HEK293 (cell line): Measurements from ENCODE around the gene COL15A1.

Experiments
- CTCF ChIA-PET: fragments of 350-600 bp; formaldehyde crosslinking; extraction: SDS; loops from one replicate; lab custom pipeline; 2021; ENCODE audit warnings: antibody characterized with exemption; lab: Yijun Ruan, JAX
- POLR2A ChIA-PET: fragments of 300-600 bp; formaldehyde crosslinking; extraction: SDS; loops from one replicate; lab custom pipeline; 2020; ENCODE audit warnings: antibody characterized with exemption, inconsistent platforms; lab: Yijun Ruan, JAX
- H3K27ac ChIP-seq: fragments of 200-500 bp; sonication (Bioruptor generic); 2 replicates; pipeline ENCODE4 v1.5.1; 2014; ENCODE audit warnings: low read depth, low read length, control low read depth, inconsistent platforms; ENCODE audit errors: extremely low read depth
- H3K36me3 ChIP-seq, 2 experiments: fragments of 200-500 bp in 1 of 2; sonication (Bioruptor generic) in 1 of 2; 1 replicate in 1 of 2; 2 replicates in 1 of 2; pipeline ENCODE4 v1.5.1; 2014 to 2017; ENCODE audit warnings: inconsistent platforms in 2 of 2, low read length in 2 of 2; ENCODE audit not compliant: control insufficient read depth in 2 of 2, insufficient read depth in 1 of 2
- H3K4me1 ChIP-seq: fragments of 200-500 bp; sonication (Bioruptor generic); 2 replicates; pipeline ENCODE4 v1.5.1; 2014; ENCODE audit warnings: mild to moderate bottlenecking, low read length, inconsistent platforms; ENCODE audit not compliant: control insufficient read depth, insufficient read depth
- H3K4me3 ChIP-seq: 2 replicates; pipeline ENCODE4 v1.5.1; 2011; ENCODE audit warnings: low read depth, mild to moderate bottlenecking, control low read depth, low read length, moderate library complexity
- H3K9me3 ChIP-seq: fragments of 200-500 bp; sonication (Bioruptor generic); 2 replicates; pipeline ENCODE4 v1.5.1; 2014; ENCODE audit warnings: low read depth, low read length, inconsistent platforms; ENCODE audit not compliant: control insufficient read depth, insufficient read depth
- RBAK ChIP-seq: fragments of 450-650 bp; formaldehyde crosslinking; IDR thresholded peaks from 2 replicates; pipeline ENCODE4 v1.5.1; 2016; ENCODE audit warnings: missing biosample characterization, missing genetic modification characterization
- REPIN1 ChIP-seq: fragments of 450-650 bp; formaldehyde crosslinking; IDR thresholded peaks from 2 replicates; pipeline ENCODE4 v1.5.1; 2017; ENCODE audit warnings: missing biosample characterization, missing genetic modification characterization, low read depth
- SCRT2 ChIP-seq: fragments of 450-650 bp; formaldehyde crosslinking; IDR thresholded peaks from 2 replicates; pipeline ENCODE4 v1.5.1; 2016; ENCODE audit warnings: missing biosample characterization, missing genetic modification characterization
- ZBTB17 ChIP-seq: fragments of 450-650 bp; formaldehyde crosslinking; IDR thresholded peaks from 2 replicates; pipeline ENCODE4 v1.5.1; 2016; ENCODE audit warnings: missing biosample characterization, missing genetic modification characterization
- ZNF112 ChIP-seq: fragments of 450-650 bp; formaldehyde crosslinking; IDR thresholded peaks from 2 replicates; pipeline ENCODE4 v1.5.0; 2017; ENCODE audit warnings: missing biosample characterization, missing genetic modification characterization
- ZNF155 ChIP-seq: fragments of 450-650 bp; formaldehyde crosslinking; IDR thresholded peaks from 2 replicates; pipeline ENCODE4 v1.5.1; 2016; ENCODE audit warnings: missing biosample characterization, missing genetic modification characterization
- ZNF221 ChIP-seq: fragments of 450-650 bp; formaldehyde crosslinking; IDR thresholded peaks from 2 replicates; pipeline ENCODE4 v1.5.1; 2017; ENCODE audit warnings: missing biosample characterization, missing genetic modification characterization, borderline replicate concordance
- ZNF223 ChIP-seq: fragments of 450-650 bp; formaldehyde crosslinking; IDR thresholded peaks from 2 replicates; pipeline ENCODE4 v1.5.1; 2016; ENCODE audit warnings: missing biosample characterization, missing genetic modification characterization
- ZNF350 ChIP-seq: fragments of 450-650 bp; formaldehyde crosslinking; IDR thresholded peaks from 2 replicates; pipeline ENCODE4 v1.5.0; 2017; ENCODE audit warnings: missing biosample characterization, mild to moderate bottlenecking, missing genetic modification characterization
- ZNF510 ChIP-seq: fragments of 450-650 bp; formaldehyde crosslinking; IDR thresholded peaks from 2 replicates; pipeline ENCODE4 v1.5.1; 2018; ENCODE audit warnings: mild to moderate bottlenecking, missing genetic modification characterization, missing biosample characterization; ENCODE audit not compliant: insufficient replicate concordance
- ZNF530 ChIP-seq: fragments of 450-650 bp; formaldehyde crosslinking; IDR thresholded peaks from 2 replicates; pipeline ENCODE4 v1.5.1; 2016; ENCODE audit warnings: low read depth, missing biosample characterization, missing genetic modification characterization
- ZNF548 ChIP-seq: fragments of 450-650 bp; formaldehyde crosslinking; IDR thresholded peaks from 2 replicates; pipeline ENCODE4 v1.5.1; 2016; ENCODE audit warnings: missing biosample characterization, missing genetic modification characterization
- ZNF785 ChIP-seq: fragments of 450-650 bp; formaldehyde crosslinking; IDR thresholded peaks from 2 replicates; pipeline ENCODE4 v1.5.1; 2016; ENCODE audit warnings: missing biosample characterization, missing genetic modification characterization
- ZNF837 ChIP-seq: fragments of 450-650 bp; formaldehyde crosslinking; IDR thresholded peaks from 2 replicates; pipeline ENCODE4 v1.5.1; 2016; ENCODE audit warnings: missing biosample characterization, missing genetic modification characterization
- TF ChIP-seq, protein P1 (sequence below): sonication (generic); formaldehyde crosslinking; IDR thresholded peaks from 2 replicates; pipeline ENCODE4 v1.8.1; 2022; ENCODE audit warnings: mild to moderate bottlenecking, moderate library complexity, missing genetic modification reagents
- TF ChIP-seq, protein P2 (sequence below): fragments of 450-650 bp; formaldehyde crosslinking; IDR thresholded peaks from 2 replicates; pipeline ENCODE4 v1.5.1; 2016; ENCODE audit warnings: missing biosample characterization, missing genetic modification characterization
- TF ChIP-seq, protein P3 (sequence below): fragments of 450-650 bp; formaldehyde crosslinking; IDR thresholded peaks from 2 replicates; pipeline ENCODE4 v1.5.1; 2016; ENCODE audit warnings: missing biosample characterization, missing genetic modification characterization, borderline replicate concordance

COL15A1 gene

DNA sequence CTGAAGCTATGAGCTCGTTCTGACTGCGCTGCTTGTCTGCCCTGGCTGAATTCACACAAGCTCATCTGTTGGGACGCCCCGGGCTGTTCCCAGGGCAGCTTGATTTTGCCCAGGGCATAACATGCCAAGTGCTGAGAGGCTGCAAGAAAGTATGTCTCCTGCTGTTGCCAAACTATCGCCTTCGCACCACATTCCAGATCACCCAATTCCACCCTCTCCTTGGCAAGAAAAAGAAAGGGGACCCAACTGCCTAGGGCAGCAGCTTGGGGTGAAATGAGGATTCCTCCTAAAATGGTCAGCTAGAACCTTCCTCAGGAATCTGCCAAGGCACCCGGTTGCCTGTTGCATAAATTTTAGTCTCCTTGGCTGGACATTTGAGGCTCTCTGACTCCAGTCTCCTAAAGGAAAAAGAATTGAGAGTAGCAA, 21.2 kb downstream of the COL15A1 start:
- Histone ChIP-seq H3K4me3 (no peak overlapping the region), H3K9me3 (no peaks in the 10 kb centered on the region), H3K36me3 (no peaks in the 10 kb centered on the region), H3K4me1 (no peaks in the 10 kb centered on the region), H3K27ac (no peak overlapping the region)
- TF ChIP-seq, protein P1, sequence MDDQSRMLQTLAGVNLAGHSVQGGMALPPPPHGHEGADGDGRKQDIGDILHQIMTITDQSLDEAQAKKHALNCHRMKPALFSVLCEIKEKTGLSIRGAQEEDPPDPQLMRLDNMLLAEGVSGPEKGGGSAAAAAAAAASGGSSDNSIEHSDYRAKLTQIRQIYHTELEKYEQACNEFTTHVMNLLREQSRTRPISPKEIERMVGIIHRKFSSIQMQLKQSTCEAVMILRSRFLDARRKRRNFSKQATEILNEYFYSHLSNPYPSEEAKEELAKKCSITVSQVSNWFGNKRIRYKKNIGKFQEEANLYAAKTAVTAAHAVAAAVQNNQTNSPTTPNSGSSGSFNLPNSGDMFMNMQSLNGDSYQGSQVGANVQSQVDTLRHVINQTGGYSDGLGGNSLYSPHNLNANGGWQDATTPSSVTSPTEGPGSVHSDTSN (CRISPR knock-in tag): no peak
- no peak for TF ChIP-seq ZBTB17
- ChIA-PET POLR2A (no interaction called here), CTCF (interaction anchor here (0.6 to 3.3 kb wide), 5 partner anchors 10 to 336 kb away, joined by 3 to 13 read pairs (median 3); no protein-coding TSS in a partner anchor)

DNA sequence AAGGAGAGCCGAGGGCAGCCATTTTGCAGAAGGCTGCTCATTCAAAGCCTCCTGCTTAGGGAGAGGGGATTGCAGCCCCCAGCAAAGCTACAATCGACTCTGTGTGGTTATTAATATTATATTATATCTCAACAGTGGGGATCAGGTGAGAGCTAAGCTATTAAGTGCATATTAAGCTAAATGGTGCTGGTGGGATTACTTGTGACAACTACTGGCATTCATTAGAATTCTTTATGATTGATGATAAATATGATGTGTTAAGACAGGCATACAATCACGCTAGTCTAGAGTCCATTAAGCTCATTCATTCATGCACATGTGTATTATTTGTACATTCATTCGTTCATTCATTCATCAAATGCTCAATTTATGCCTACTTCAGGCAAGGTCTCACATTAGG, 23.0 kb downstream of the COL15A1 start:
- no peak for TF ChIP-seq ZNF548
- TF ChIP-seq ZNF350: no peak
- no peak for TF ChIP-seq ZNF223
- TF ChIP-seq, protein P2, sequence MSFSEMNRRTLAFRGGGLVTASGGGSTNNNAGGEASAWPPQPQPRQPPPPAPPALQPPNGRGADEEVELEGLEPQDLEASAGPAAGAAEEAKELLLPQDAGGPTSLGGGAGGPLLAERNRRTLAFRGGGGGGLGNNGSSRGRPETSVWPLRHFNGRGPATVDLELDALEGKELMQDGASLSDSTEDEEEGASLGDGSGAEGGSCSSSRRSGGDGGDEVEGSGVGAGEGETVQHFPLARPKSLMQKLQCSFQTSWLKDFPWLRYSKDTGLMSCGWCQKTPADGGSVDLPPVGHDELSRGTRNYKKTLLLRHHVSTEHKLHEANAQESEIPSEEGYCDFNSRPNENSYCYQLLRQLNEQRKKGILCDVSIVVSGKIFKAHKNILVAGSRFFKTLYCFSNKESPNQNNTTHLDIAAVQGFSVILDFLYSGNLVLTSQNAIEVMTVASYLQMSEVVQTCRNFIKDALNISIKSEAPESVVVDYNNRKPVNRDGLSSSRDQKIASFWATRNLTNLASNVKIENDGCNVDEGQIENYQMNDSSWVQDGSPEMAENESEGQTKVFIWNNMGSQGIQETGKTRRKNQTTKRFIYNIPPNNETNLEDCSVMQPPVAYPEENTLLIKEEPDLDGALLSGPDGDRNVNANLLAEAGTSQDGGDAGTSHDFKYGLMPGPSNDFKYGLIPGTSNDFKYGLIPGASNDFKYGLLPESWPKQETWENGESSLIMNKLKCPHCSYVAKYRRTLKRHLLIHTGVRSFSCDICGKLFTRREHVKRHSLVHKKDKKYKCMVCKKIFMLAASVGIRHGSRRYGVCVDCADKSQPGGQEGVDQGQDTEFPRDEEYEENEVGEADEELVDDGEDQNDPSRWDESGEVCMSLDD: no peak
- TF ChIP-seq REPIN1 (tag by site-specific recombination): no peak
- no peak for TF ChIP-seq ZNF530
- TF ChIP-seq ZNF112: no peak
- TF ChIP-seq ZNF510 (tag by site-specific recombination): no peak
- TF ChIP-seq ZNF837 (tag by site-specific recombination): no peak
- TF ChIP-seq ZNF155: no peak
- TF ChIP-seq, protein P3, sequence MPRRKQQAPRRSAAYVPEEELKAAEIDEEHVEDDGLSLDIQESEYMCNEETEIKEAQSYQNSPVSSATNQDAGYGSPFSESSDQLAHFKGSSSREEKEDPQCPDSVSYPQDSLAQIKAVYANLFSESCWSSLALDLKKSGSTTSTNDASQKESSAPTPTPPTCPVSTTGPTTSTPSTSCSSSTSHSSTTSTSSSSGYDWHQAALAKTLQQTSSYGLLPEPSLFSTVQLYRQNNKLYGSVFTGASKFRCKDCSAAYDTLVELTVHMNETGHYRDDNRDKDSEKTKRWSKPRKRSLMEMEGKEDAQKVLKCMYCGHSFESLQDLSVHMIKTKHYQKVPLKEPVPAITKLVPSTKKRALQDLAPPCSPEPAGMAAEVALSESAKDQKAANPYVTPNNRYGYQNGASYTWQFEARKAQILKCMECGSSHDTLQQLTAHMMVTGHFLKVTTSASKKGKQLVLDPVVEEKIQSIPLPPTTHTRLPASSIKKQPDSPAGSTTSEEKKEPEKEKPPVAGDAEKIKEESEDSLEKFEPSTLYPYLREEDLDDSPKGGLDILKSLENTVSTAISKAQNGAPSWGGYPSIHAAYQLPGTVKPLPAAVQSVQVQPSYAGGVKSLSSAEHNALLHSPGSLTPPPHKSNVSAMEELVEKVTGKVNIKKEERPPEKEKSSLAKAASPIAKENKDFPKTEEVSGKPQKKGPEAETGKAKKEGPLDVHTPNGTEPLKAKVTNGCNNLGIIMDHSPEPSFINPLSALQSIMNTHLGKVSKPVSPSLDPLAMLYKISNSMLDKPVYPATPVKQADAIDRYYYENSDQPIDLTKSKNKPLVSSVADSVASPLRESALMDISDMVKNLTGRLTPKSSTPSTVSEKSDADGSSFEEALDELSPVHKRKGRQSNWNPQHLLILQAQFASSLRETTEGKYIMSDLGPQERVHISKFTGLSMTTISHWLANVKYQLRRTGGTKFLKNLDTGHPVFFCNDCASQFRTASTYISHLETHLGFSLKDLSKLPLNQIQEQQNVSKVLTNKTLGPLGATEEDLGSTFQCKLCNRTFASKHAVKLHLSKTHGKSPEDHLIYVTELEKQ (tag by site-specific recombination): no peak
- TF ChIP-seq RBAK (tag by site-specific recombination): no peak
- TF ChIP-seq SCRT2 (tag by site-specific recombination): no peak
- no peak for TF ChIP-seq ZNF221 (tag by site-specific recombination)
- no peak for TF ChIP-seq ZNF785 (tag by site-specific recombination)
- Histone ChIP-seq H3K9me3 (no peaks in the 10 kb centered on the region), H3K4me1 (no peaks in the 10 kb centered on the region), H3K27ac (no peak overlapping the region), H3K36me3 (no peaks in the 10 kb centered on the region), H3K4me3 (no peak overlapping the region)
- ChIA-PET CTCF (interaction anchor here (3.2 to 3.3 kb wide), 2 partner anchors 8 to 32 kb away, joined by 12 to 13 read pairs; no protein-coding TSS in a partner anchor), POLR2A (no interaction called here)
